Endothelial cell (in vitro differentiated cells): ENCODE measurements around the gene SHD. TPM values are rescaled to one million over a fixed set of nuclear protein-coding genes. Genes with fewer than 3 reads are reported as not detected.
A peak's percentile ranks its signal among the peaks of the same experiment; 100 is the strongest.
"Not testable (repeated sequence)": the region's sequence is repeated elsewhere in the genome, so short reads cannot be mapped to it uniquely, and the experiment has no call there.

ENCODE experiments used
- DNase-seq: peaks from one replicate; pipeline ENCODE4 v3.0.0; 2021; ENCODE audit warnings: low spot score
- H3K27ac Mint-ChIP-seq: one replicate; pipeline ENCODE4 v1.8.0; 2021; ENCODE audit warnings: mixed read lengths, inconsistent platforms; ENCODE audit not compliant: unreplicated experiment
- H3K27me3 Mint-ChIP-seq: one replicate; pipeline ENCODE4 v1.8.0; 2021; ENCODE audit warnings: mild to moderate bottlenecking, moderate library complexity, mixed read lengths, inconsistent platforms; ENCODE audit not compliant: unreplicated experiment
- H3K36me3 Mint-ChIP-seq: one replicate; pipeline ENCODE4 v1.8.0; 2021; ENCODE audit warnings: mild to moderate bottlenecking, low read depth, mixed read lengths, inconsistent platforms; ENCODE audit not compliant: unreplicated experiment
- H3K4me1 Mint-ChIP-seq: one replicate; pipeline ENCODE4 v1.8.0; 2021; ENCODE audit warnings: mild to moderate bottlenecking, mixed read lengths, inconsistent platforms; ENCODE audit not compliant: unreplicated experiment
- H3K4me3 Mint-ChIP-seq: one replicate; pipeline ENCODE4 v1.8.0; 2021; ENCODE audit warnings: mild to moderate bottlenecking, mixed read lengths, inconsistent platforms; ENCODE audit not compliant: unreplicated experiment
- H3K9me3 Mint-ChIP-seq: one replicate; pipeline ENCODE4 v1.8.0; 2021; ENCODE audit warnings: mixed read lengths, inconsistent platforms; ENCODE audit not compliant: unreplicated experiment
- total RNA-seq: library from RNA; stranded (reverse); fragmentation: NEBNext Ultra II Directional; extraction: Animal tissue kit (Norgen Biotek cat#: 25700); gene quantifications from one replicate; pipeline ENCODE4 v1.2.1, GENCODE V29; 2021; ENCODE audit not compliant: unreplicated experiment
- TF ChIP-seq, protein P1 (sequence below): fragments of 200-600 bp; sonication (generic); IDR thresholded peaks from one replicate; pipeline ENCODE4 v1.5.0; 2021; ENCODE audit warnings: antibody characterized with exemption; ENCODE audit not compliant: unreplicated experiment

Gene SHD
- total RNA-seq, 1 donor from 2014 or later, result 0.90 TPM

GRCh38 chr19:4268816-4269430 is 10.1 kb upstream of the SHD start:
- H3K27ac Mint-ChIP-seq, result no peak overlapping the region
- H3K4me1 Mint-ChIP-seq, result peaks cover 4% of the 10 kb centered on the region
- TF ChIP-seq, protein P1, sequence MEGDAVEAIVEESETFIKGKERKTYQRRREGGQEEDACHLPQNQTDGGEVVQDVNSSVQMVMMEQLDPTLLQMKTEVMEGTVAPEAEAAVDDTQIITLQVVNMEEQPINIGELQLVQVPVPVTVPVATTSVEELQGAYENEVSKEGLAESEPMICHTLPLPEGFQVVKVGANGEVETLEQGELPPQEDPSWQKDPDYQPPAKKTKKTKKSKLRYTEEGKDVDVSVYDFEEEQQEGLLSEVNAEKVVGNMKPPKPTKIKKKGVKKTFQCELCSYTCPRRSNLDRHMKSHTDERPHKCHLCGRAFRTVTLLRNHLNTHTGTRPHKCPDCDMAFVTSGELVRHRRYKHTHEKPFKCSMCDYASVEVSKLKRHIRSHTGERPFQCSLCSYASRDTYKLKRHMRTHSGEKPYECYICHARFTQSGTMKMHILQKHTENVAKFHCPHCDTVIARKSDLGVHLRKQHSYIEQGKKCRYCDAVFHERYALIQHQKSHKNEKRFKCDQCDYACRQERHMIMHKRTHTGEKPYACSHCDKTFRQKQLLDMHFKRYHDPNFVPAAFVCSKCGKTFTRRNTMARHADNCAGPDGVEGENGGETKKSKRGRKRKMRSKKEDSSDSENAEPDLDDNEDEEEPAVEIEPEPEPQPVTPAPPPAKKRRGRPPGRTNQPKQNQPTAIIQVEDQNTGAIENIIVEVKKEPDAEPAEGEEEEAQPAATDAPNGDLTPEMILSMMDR, result no peak
- no peak for DNase-seq
- no peaks in the 10 kb centered on the region for H3K27me3 Mint-ChIP-seq
- peaks cover 10% of the 10 kb centered on the region for H3K36me3 Mint-ChIP-seq
- H3K4me3 Mint-ChIP-seq, result no peak overlapping the region
- no peaks in the 10 kb centered on the region for H3K9me3 Mint-ChIP-seq

- Mint-ChIP-seq H3K27ac (no peak overlapping the region), H3K4me1 (no peaks in the 10 kb centered on the region), H3K4me3 (no peak overlapping the region), H3K9me3 (no peaks in the 10 kb centered on the region), H3K36me3 (no peaks in the 10 kb centered on the region), H3K27me3 (no peaks in the 10 kb centered on the region)
- no peak for DNase-seq
- TF ChIP-seq, protein P1, result no peak
These were observed 6.2 kb upstream of the SHD start for GRCh38 chr19:4272894-4273293.

GRCh38 chr19:4274321-4274686 is 4.8 kb upstream of the SHD start:
- H3K4me1 Mint-ChIP-seq, H3K27me3 Mint-ChIP-seq, H3K4me3 Mint-ChIP-seq, H3K36me3 Mint-ChIP-seq, H3K9me3 Mint-ChIP-seq, DNase-seq, H3K27ac Mint-ChIP-seq: not testable (repeated sequence)

- Mint-ChIP-seq H3K4me1 (no peaks in the 10 kb centered on the region), H3K9me3 (no peaks in the 10 kb centered on the region), H3K27me3 (peaks cover 10% of the 10 kb centered on the region), H3K36me3 (no peaks in the 10 kb centered on the region), H3K4me3 (no peak overlapping the region), H3K27ac (no peak overlapping the region)
- DNase-seq, result no peak
- TF ChIP-seq, protein P1, result no peak
These were observed 1.8 kb upstream of the SHD start for GRCh38 chr19:4277191-4277696.

- H3K27ac Mint-ChIP-seq, result no peak overlapping the region
- H3K4me1 Mint-ChIP-seq, result no peaks in the 10 kb centered on the region
- H3K27me3 Mint-ChIP-seq, result peaks cover 10% of the 10 kb centered on the region
- peak overlapping the region; percentile 65 for H3K4me3 Mint-ChIP-seq
- DNase-seq, result no peak
- H3K36me3 Mint-ChIP-seq, result no peaks in the 10 kb centered on the region
- no peaks in the 10 kb centered on the region for H3K9me3 Mint-ChIP-seq
- TF ChIP-seq, protein P1, result no peak
These were observed 1.1 kb upstream of the SHD start for GRCh38 chr19:4278010-4278409.
